Spleen (tissue), 7 donors: ENCODE results near the gene ABCA3.

Source experiments
- POLR2A ChIP-seq, 3 donors: fragments of 450-650 bp; IDR thresholded peaks; one replicate each; pipeline ENCODE4 v1.5.1; 2017; ENCODE audit warnings: antibody characterized with exemption in 3 of 3, mild to moderate bottlenecking in 1 of 3
- POLR2AphosphoS5 ChIP-seq, 3 donors: sonication (generic); formaldehyde crosslinking; IDR thresholded peaks; one replicate each; pipeline ENCODE4 v1.5.1; 2017; ENCODE audit warnings: antibody characterized with exemption in 3 of 3
- TF ChIP-seq, protein P1 (sequence below), 11 experiments: fragments of 200-600 bp in 7 of 11; fragments of 450-650 bp in 4 of 11; sonication (generic) in 4 of 11; IDR thresholded peaks in 8 of 11; conservative IDR thresholded peaks in 3 of 11; 1 replicate in 7 of 11; 2 replicates in 4 of 11; pipeline versions ENCODE4 v1.4.0 to v1.8.0; 2016 to 2021; ENCODE audit warnings: antibody characterized with exemption in 11 of 11, inconsistent platforms in 4 of 11, mild to moderate bottlenecking in 1 of 11
- donor health status: DM: no; HTN: no; CAD: no; lungs with moderate emphysema.
- donor health status: DM: no; HTN: no; CAD: no.
- donor health status: DM: no; HTN: no; CAD: no.

DNA sequence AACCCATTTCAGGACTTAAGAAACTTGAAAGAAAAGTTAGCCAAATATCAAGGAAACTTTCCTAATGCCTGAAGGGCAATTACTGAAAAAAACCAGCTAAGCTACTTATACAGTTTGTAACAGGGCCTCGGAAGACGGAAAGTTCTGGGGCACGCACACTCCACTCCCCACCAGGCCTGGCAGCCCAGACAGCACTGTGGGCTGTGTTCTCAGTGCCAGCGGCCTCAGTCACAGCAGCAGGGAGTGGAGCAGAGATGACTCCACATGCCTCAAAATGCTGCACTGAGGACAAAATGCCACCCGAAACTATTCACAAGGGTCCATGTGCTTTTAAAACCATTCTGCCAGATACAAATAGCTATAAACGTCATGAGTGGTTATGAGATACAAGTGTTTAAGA is 82.8 kb downstream of the ABCA3 start:
- TF ChIP-seq POLR2A (IDR thresholded peaks at IDR 0.05) (no peak), POLR2AphosphoS5 (IDR thresholded peaks at IDR 0.05) (peak in 2 of 3 donors; percentile 13 to 22)
- TF ChIP-seq, protein P1, sequence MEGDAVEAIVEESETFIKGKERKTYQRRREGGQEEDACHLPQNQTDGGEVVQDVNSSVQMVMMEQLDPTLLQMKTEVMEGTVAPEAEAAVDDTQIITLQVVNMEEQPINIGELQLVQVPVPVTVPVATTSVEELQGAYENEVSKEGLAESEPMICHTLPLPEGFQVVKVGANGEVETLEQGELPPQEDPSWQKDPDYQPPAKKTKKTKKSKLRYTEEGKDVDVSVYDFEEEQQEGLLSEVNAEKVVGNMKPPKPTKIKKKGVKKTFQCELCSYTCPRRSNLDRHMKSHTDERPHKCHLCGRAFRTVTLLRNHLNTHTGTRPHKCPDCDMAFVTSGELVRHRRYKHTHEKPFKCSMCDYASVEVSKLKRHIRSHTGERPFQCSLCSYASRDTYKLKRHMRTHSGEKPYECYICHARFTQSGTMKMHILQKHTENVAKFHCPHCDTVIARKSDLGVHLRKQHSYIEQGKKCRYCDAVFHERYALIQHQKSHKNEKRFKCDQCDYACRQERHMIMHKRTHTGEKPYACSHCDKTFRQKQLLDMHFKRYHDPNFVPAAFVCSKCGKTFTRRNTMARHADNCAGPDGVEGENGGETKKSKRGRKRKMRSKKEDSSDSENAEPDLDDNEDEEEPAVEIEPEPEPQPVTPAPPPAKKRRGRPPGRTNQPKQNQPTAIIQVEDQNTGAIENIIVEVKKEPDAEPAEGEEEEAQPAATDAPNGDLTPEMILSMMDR (IDR thresholded peaks at IDR 0.05 in 8 of 11, conservative IDR thresholded peaks at IDR 0.05 in 3 of 11): no peak
